Superior temporal gyrus (tissue), 1 donor: Measurements from ENCODE around the gene GABBR1.
A peak's percentile ranks its signal among the peaks of the same experiment; 100 is the strongest.

Source experiments
- DNase-seq: peaks from one replicate; pipeline ENCODE4 v3.0.0-alpha.2; 2016; ENCODE audit errors: extremely low spot score

Gene GABBR1

GRCh38 chr6:29566856-29567255, 66.1 kb downstream of the GABBR1 start:
- DNase-seq: no peak

- DNase-seq: no peak
Measured at GRCh38 chr6:29564875-29565274, 68.1 kb downstream of the GABBR1 start.

- DNase-seq: no peak
Measured at GRCh38 chr6:29563435-29563965, 69.5 kb downstream of the GABBR1 start.

- no peak for DNase-seq
Measured at GRCh38 chr6:29561606-29562181, 71.3 kb downstream of the GABBR1 start.

- DNase-seq: no peak
Measured at GRCh38 chr6:29561091-29561490, 71.9 kb downstream of the GABBR1 start.

GRCh38 chr6:29559524-29560287, 73.3 kb downstream of the GABBR1 start, which contains the start of gene UBD:
TSS of gene UBD (minus strand) at chr6:29559732. CDS start at chr6:29559701, 31 bp downstream.
- DNase-seq: no peak

GRCh38 chr6:29558439-29559079, 74.4 kb downstream of the GABBR1 start:
- DNase-seq: no peak

- no peak for DNase-seq
Measured at GRCh38 chr6:29557320-29557719, 75.7 kb downstream of the GABBR1 start.

GRCh38 chr6:29554764-29555163, 78.2 kb downstream of the GABBR1 start:
- DNase-seq: no peak

GRCh38 chr6:29553268-29554057, 79.5 kb downstream of the GABBR1 start:
- no peak for DNase-seq

- peak; percentile 76 for DNase-seq
Measured at GRCh38 chr6:29552512-29553051, 80.4 kb downstream of the GABBR1 start.

- no peak for DNase-seq
Measured at GRCh38 chr6:29547573-29547972, 85.4 kb downstream of the GABBR1 start.

- DNase-seq: no peak
Measured at GRCh38 chr6:29537714-29538403, 95.1 kb downstream of the GABBR1 start.

- no peak for DNase-seq
Measured at GRCh38 chr6:29532320-29532951, 100.5 kb downstream of the GABBR1 start.

- DNase-seq: no peak
Measured at GRCh38 chr6:29531668-29532067, 101.3 kb downstream of the GABBR1 start.

GRCh38 chr6:29530671-29531310, 102.2 kb downstream of the GABBR1 start:
- no peak for DNase-seq

GRCh38 chr6:29529956-29530355, 103.0 kb downstream of the GABBR1 start:
- no peak for DNase-seq

- DNase-seq: no peak
Measured at GRCh38 chr6:29528988-29529560, 103.9 kb downstream of the GABBR1 start.

- no peak for DNase-seq
Measured at GRCh38 chr6:29528300-29528931, 104.6 kb downstream of the GABBR1 start.
